Hematopoietic multipotent progenitor cell treated with erythropoietin and hydrocortisone succinate and interleukin-3 and kit ligand, for 15 days (in vitro differentiated cells): ENCODE results near the gene MRPL23.

Experiments
- DNase-seq: peaks from one replicate; pipeline ENCODE4 v3.0.0-alpha.2; 2015; ENCODE audit warnings: low spot score

The MRPL23 gene

DNA sequence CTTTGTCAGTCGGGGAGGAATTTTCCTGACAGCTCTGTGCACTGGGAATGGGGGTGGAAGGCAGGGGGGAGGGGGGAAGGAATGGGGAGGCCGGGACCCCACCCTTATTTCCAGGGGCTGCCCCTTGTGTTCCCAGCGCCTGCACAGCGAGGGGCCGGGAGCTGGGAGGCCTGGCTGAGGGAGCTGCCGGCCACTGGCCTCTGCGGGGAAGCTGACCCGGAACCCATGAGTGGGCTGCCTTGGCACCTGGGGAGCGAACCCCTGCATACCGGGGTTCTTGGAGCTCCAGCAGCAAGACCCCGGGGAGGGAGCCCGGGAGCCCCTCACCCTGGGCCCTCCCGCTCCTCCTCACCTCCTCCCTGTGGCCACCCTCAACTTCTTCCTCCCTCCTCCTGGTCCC, 47.0 kb downstream of the MRPL23 start:
- no peak for DNase-seq

DNA sequence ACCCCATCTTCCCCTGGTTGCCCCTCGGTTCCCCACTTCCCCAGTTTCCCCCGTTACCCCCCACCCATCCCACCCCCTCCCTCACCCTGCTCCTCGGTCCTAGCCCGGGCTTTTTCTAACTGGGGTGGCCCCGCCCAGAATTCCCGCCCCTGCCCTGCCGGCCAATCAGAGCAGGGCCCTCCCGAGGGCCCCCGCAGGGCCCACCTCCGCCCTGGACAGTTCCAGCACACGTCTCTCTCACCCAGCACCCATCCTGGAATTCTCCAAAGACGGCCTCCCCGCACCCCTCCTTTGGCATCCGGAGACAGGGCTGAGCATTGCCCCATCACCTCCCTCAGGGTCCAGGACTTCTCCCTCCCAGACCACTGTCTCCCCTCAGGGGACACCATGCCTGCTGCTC, 50.6 kb downstream of the MRPL23 start, which contains the start of gene H19:
TSS of gene H19 (minus strand) at position 88 of the 400 bp plus-strand sequence.
- DNase-seq = no peak

- no peak for DNase-seq
Observed at GRCh38 chr11:1998290-1998689, 51.2 kb downstream of the MRPL23 start.

DNA sequence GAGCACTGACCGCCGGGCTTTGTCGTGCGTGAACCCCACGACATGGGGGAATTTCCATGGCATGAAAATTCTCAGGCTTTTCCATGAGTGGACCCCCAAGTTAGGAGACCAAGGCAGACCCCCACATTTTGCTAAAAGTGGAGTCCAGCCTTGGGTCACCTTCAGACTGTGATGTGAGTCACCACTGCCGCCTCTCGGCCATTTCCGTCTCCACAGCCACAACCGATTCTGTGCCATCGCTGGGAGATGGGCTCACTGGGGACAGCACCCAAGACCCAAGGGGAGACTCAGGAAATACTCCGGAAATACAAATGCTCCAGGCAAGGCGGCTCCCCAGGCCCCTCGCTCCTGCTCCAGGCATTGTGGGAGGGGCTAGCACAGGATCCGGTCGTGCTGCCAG, 51.7 kb downstream of the MRPL23 start:
- no peak for DNase-seq

DNA sequence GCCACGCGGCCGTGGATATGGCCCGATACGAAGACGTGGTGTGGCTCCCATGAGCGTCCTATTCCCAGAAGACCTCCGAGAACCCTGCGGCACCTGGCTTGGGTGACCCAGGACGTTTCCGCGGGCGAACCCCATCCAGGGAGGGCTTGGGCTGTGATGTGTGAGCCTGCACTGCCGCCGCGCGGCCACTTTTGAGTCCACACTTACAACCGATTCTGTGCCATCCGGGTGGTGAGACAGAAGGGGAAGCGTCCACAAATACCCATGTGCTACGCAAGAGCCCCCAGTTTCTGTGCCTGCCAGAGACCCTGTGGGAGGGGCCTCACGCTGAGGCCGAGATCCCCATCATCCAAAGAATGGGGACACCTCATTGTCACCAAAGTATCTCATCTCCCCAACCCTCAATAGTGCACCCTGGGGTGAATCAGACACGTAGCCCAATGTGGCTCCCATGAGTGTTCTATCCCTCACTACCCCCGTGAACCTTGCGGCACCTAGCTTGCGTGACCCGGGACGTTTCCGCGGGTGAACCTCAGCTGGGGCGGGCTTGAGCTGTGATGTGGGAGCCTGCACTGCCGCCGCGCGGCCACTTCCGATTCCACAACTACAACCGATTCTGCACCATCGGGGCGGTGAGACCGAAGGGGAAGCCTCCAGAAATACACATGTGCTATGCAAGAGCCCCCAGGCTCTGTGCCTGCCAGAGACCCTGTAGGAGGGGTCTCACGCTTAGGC, 55.1 kb downstream of the MRPL23 start:
- DNase-seq = no peak

- DNase-seq = no peak
Observed at GRCh38 chr11:2002807-2003206, 55.7 kb downstream of the MRPL23 start.

GRCh38 chr11:2004466-2004865, 57.3 kb downstream of the MRPL23 start:
- no peak for DNase-seq
